BE2C (cell line): ENCODE data around the gene GSTM3.
A peak's percentile ranks its signal among the peaks of the same experiment; 100 is the strongest.
"Not testable (repeated sequence)": the region's sequence is repeated elsewhere in the genome, so short reads cannot be mapped to it uniquely, and the experiment has no call there.

Experiments
- DNase-seq: peaks from one replicate; pipeline ENCODE4 v3.0.0-alpha.2; 2020
- H3K27me3 ChIP-seq: fragments of 250-450 bp; sonication (Bioruptor Pico); 2 replicates; pipeline ENCODE4 v1.5.1; 2020; ENCODE audit warnings: mild to moderate bottlenecking
- H3K36me3 ChIP-seq: fragments of 250-450 bp; sonication (Bioruptor Pico); 2 replicates; pipeline ENCODE4 v1.5.1; 2020; ENCODE audit warnings: mild to moderate bottlenecking
- H3K4me1 ChIP-seq: fragments of 250-450 bp; sonication (Bioruptor Pico); 2 replicates; pipeline ENCODE4 v1.5.1; 2020
- H3K4me3 ChIP-seq: 2 replicates; pipeline ENCODE4 v1.5.1; 2011; ENCODE audit warnings: low read depth, low read length
- H3K9me3 ChIP-seq: fragments of 250-450 bp; sonication (Bioruptor Pico); 2 replicates; pipeline ENCODE4 v1.5.1; 2020
- CTCF ChIP-seq: IDR thresholded peaks from 2 replicates; pipeline ENCODE4 v1.5.1; 2012; ENCODE audit warnings: mild to moderate bottlenecking, low read depth, low read length

Gene GSTM3

DNA sequence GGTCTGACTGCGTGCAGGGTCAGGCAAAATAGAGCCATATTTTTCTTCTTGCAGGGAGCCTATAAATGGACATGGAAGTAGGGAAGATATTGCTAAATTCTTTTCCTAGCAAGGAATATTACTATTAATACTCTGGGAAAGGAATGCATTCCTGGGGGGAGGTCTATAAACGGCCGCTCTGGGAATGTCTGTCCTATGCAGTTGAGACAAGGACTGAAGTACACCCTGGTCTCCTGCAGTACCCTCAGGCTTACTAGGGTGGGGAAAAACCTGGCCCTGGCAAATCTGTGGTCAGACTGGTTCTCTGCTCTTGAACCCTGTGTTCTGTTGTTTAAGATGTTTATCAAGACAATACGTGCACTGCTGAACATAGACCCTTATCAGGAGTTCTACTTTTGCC, 31.9 kb downstream of the GSTM3 start:
- H3K36me3 ChIP-seq, H3K4me3 ChIP-seq, H3K9me3 ChIP-seq, DNase-seq, H3K4me1 ChIP-seq, H3K27me3 ChIP-seq: not testable (repeated sequence)

- TF ChIP-seq CTCF: no peak
- no peaks in the 10 kb centered on the region for H3K27me3 ChIP-seq
- H3K9me3 ChIP-seq: no peaks in the 10 kb centered on the region
- no peak overlapping the region for H3K4me3 ChIP-seq
- no peaks in the 10 kb centered on the region for H3K36me3 ChIP-seq
- DNase-seq: no peak
- H3K4me1 ChIP-seq: 0 out of 2 replicates have a peak, but pooled peaks cover 3% of the 10 kb centered on the region
These were observed 35.4 kb downstream of the GSTM3 start for GRCh38 chr1:109705411-109705810.

GRCh38 chr1:109704173-109704572, 36.7 kb downstream of the GSTM3 start:
- Histone ChIP-seq H3K4me1 (0 out of 2 replicates have a peak, but pooled peaks cover 3% of the 10 kb centered on the region), H3K4me3 (no peak overlapping the region), H3K27me3 (no peaks in the 10 kb centered on the region), H3K36me3 (no peaks in the 10 kb centered on the region), H3K9me3 (no peaks in the 10 kb centered on the region)
- DNase-seq: no peak
- TF ChIP-seq CTCF: peak; percentile 17; the same call in 1 of the 2 replicates

DNA sequence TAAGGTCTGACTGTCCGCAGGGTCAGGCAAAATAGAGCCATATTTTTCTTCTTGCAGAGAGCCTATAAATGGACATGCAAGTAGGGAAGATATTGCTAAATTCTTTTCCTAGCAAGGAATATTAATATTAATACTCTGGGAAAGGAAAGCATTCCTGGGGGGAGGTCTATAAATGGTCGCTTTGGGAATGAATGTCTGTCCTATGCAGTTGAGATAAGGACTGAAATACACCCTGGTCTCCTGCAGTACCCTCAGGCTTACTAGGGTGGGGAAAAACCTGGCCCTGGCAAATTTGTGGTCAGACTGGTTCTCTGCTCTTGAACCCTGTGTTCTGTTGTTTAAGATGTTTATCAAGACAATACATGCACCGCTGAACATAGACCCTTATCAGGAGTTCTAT, 37.9 kb downstream of the GSTM3 start:
- H3K9me3 ChIP-seq, H3K36me3 ChIP-seq, H3K4me1 ChIP-seq, H3K27me3 ChIP-seq, DNase-seq, H3K4me3 ChIP-seq: not testable (repeated sequence)

DNA sequence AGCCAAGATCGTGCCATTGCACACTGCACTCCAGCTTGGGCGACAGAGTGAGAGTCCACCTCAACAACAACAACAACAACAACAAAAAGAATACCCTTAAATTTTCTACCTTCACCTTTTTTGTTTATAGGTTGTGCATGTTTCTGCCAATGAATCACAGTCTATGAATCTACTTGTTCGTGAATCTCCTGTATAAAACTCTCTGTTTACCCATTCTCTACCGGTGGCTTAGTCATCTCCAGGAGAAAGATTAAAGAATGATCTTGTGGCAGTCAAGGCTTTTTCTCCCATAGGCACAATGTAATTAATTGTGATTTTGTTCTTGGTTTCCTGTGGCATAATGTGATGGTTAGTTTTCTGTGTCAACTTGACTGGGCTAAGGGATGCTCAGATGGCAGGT, 43.0 kb downstream of the GSTM3 start:
- not testable (repeated sequence) for H3K4me3 ChIP-seq, DNase-seq, H3K36me3 ChIP-seq, H3K9me3 ChIP-seq, H3K4me1 ChIP-seq, H3K27me3 ChIP-seq

DNA sequence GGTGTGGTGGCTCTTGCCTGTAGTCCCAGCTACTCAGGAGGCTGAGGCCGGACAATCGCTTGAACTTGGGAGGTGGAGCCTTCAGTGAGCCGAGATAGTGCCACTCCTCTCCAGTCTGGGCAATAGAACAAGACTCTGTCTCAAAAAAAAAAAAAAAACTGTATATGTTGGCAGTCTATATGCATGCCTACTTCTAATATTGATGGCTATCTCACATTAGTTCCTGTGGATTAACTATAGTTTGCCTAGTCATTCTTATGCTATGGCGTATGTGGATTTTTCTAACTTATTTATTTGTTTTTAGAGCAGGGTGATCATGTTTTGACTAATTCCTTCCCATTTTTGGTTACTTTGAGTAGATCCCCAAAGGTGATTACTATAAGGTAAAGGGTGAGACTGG, 43.8 kb downstream of the GSTM3 start:
- DNase-seq: no peak
- no peak for TF ChIP-seq CTCF
- Histone ChIP-seq H3K9me3 (no peaks in the 10 kb centered on the region), H3K36me3 (no peaks in the 10 kb centered on the region), H3K27me3 (no peaks in the 10 kb centered on the region), H3K4me1 (no peaks in the 10 kb centered on the region), H3K4me3 (no peak overlapping the region)

DNA sequence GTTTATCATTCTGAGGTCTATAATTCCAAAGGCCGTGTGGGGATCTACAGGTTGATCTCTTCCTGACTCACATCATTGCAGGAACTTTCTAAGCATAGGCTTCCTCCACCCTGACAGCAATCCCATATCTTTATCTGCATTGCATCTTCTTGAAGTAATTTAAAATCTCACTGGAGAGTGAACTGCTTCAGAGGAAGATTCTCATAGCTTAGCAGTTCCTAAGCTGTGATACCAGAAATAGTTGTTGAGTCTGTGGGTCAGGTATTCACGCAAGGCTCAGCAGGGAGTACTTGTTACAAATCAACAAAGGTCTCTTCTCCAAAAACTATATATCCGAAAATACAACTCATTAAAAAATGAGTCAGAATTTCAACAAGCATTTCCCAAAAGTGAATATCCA, 45.7 kb downstream of the GSTM3 start:
- not testable (repeated sequence) for H3K36me3 ChIP-seq, H3K4me3 ChIP-seq, H3K9me3 ChIP-seq, DNase-seq, H3K4me1 ChIP-seq, H3K27me3 ChIP-seq

DNA sequence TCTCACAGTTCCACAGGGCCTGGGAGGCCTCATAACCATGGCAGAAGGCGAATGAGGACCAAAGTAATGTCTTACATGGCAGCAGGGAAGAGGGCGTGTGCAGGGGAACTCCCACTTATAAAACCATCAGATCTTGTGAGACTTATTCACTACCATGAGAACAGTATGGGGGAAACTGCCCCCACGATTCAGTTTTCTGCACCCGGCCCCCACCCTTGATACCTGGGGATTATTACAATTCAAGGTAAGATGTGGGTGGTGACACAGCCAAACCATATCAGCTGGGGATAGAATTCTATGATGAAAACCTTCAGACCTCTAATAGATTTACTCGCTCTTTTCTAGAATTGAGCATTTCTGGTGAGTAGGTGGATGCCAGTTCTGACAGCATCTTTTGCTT, 46.4 kb downstream of the GSTM3 start:
- not testable (repeated sequence) for H3K27me3 ChIP-seq, DNase-seq, H3K4me1 ChIP-seq, H3K4me3 ChIP-seq, H3K36me3 ChIP-seq, H3K9me3 ChIP-seq

DNA sequence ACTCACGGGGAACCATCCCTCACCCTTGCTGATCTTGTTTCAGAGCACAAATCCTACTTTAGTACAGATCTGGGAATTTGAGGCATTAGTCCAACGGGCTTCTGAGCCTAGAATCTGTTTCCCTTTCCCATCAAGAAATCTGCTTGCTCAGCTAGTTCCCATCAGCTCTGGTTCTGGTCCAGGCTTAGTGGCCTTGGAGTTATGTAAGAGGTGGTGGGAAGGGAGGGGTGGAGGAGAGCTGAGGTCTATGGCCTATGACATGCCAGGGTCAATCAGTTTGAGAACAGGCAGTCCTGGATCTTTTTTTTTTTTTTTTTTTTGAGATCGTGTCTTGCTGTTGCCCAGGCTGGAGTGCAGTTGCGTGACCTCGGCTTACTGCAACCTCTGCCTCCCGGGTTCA, 49.1 kb downstream of the GSTM3 start:
- no peak for TF ChIP-seq CTCF

More for the DNA sequence above, 49.1 kb downstream of the GSTM3 start:
- no peaks in the 10 kb centered on the region for H3K4me1 ChIP-seq
- no peak overlapping the region for H3K4me3 ChIP-seq
- no peaks in the 10 kb centered on the region for H3K36me3 ChIP-seq
- H3K9me3 ChIP-seq: no peaks in the 10 kb centered on the region
- H3K27me3 ChIP-seq: no peaks in the 10 kb centered on the region
- no peak for DNase-seq
